NT2/D1 (cell line): Measurements from ENCODE around the gene PCGF6.

Experiments used
- SUZ12 ChIP-seq: IDR thresholded peaks from 2 replicates; pipeline ENCODE4 v1.6.1; 2011; ENCODE audit not compliant: insufficient read length, insufficient read depth; ENCODE audit errors: extremely low read depth
- YY1 ChIP-seq: IDR thresholded peaks from 2 replicates; pipeline ENCODE4 v1.6.1; 2011; ENCODE audit not compliant: insufficient read length, insufficient read depth

GRCh38 chr10:103394180-103394579 is 43.2 kb upstream of the PCGF6 start:
- TF ChIP-seq SUZ12 (no peak), YY1 (no peak)
